Tibial nerve (tissue), 4 donors: ENCODE results near the gene ISCA2.

ENCODE experiments used
- CTCF ChIP-seq, 5 experiments: fragments of 200-600 bp in 3 of 5; fragments of 450-650 bp in 2 of 5; sonication (generic) in 3 of 5; IDR thresholded peaks; one replicate each; pipeline ENCODE4 v1.5.1; 2016 to 2019; ENCODE audit warnings: antibody characterized with exemption in 5 of 5, mild to moderate bottlenecking in 3 of 5, moderate library complexity in 2 of 5
- EP300 ChIP-seq, 2 donors: sonication (generic); formaldehyde crosslinking; IDR thresholded peaks; one replicate each; pipeline ENCODE4 v1.6.1; 2017; ENCODE audit warnings: antibody characterized with exemption in 2 of 2, mild to moderate bottlenecking in 1 of 2
- POLR2A ChIP-seq, 2 donors: fragments of 450-650 bp; IDR thresholded peaks; one replicate each; pipeline ENCODE4 v1.6.1; 2017; ENCODE audit warnings: antibody characterized with exemption in 2 of 2, mild to moderate bottlenecking in 2 of 2, moderate library complexity in 2 of 2

GRCh38 chr14:74465335-74465734 is 28.2 kb upstream of the ISCA2 start:
- TF ChIP-seq EP300 (IDR thresholded peaks at IDR 0.05) (no peak), CTCF (IDR thresholded peaks at IDR 0.05) (no peak), POLR2A (IDR thresholded peaks at IDR 0.05) (no peak)
